ENCODE measurements around the gene MTRFR.

MTRFR gene

DNA sequence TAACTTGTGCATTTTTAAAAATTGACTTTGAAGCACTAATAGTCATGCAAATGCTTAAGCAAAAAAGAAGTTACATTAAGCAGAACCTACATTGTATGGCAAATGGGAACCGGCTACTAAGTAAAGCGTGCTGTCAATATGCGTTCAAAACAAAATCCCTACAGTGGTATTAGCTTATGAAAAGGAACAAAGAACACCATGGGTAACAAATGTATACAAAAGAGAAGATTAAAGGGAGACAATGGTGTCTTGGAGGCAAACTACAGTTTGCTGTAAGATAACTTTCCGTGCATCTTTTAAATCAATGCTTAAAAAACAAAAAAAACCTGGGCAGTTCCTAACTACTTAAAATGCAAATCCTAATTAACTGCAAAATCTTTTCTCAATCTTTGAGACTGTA lies 28.0 kb downstream of the MTRFR start:
- TF ChIP-seq, protein P1, sequence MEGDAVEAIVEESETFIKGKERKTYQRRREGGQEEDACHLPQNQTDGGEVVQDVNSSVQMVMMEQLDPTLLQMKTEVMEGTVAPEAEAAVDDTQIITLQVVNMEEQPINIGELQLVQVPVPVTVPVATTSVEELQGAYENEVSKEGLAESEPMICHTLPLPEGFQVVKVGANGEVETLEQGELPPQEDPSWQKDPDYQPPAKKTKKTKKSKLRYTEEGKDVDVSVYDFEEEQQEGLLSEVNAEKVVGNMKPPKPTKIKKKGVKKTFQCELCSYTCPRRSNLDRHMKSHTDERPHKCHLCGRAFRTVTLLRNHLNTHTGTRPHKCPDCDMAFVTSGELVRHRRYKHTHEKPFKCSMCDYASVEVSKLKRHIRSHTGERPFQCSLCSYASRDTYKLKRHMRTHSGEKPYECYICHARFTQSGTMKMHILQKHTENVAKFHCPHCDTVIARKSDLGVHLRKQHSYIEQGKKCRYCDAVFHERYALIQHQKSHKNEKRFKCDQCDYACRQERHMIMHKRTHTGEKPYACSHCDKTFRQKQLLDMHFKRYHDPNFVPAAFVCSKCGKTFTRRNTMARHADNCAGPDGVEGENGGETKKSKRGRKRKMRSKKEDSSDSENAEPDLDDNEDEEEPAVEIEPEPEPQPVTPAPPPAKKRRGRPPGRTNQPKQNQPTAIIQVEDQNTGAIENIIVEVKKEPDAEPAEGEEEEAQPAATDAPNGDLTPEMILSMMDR (conservative IDR thresholded peaks at IDR 0.05; ENCODE audit: low read depth, low read length), result no peak
- H3K4me3 ChIP-seq (ENCODE audit: low read length), result no peak overlapping the region
- DNase-seq (ENCODE audit: low read depth), result no peak

DNA sequence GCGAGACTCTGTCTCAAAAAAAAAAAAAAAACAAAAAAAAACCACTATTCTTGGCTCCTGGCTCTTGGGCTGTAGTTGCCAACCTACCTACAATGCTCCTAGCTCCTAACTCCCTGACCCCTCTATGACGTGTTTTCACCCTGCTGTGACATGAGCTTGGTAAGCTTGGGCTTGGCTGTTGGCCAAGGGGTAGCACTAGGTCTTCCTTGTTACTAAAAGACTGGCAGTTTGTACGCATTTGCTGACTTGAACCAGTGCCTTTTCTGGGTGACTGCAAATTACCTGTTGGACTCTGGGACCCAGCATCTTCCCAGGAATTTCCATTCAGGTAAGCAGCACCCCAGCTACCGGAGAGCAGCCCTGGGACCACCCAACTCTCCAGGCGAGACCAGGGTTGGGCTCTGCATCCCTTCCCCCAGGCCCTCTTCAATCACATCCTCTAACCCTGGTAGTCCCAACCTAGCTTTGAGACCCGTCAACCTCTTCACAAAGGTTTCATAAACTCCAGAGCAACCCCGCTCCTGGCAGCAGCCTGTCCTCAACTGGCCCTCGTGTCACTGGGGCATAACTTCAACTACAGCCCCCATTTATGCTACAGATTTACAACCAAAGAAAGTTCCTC lies 30.1 kb downstream of the MTRFR start:
- H3K4me3 ChIP-seq (ENCODE audit: low read length), result no peak overlapping the region
- DNase-seq (ENCODE audit: low read depth), result no peak
- TF ChIP-seq, protein P1 (conservative IDR thresholded peaks at IDR 0.05; ENCODE audit: low read depth, low read length), result no peak

DNA sequence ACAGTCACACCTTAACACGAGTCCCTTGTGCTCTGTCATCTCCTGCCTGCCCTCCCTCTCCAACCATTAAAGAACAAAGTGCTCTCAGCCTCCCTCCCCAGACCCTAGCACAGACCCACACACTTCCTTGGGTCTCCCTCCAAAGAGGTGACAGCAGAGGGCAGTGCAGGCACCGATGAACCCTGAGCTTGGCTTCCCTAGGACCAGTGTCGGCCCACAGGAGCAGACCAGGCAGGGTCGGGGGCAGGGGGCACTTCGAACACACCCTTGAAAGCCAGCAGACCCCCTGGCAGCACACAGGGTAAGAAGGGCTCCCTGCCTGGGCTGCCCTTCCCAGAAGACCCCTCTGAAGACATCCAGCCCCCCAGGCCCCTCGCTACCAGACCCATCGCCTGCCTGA lies 31.4 kb downstream of the MTRFR start:
- no peak overlapping the region for H3K4me3 ChIP-seq (ENCODE audit: low read length)
- no peak for DNase-seq (ENCODE audit: low read depth)
- TF ChIP-seq, protein P1 (conservative IDR thresholded peaks at IDR 0.05; ENCODE audit: low read depth, low read length), result peak; percentile 21

GRCh38 chr12:123265851-123266678 lies 32.8 kb downstream of the MTRFR start:
- no peak for DNase-seq (ENCODE audit: low read depth)
- no peak overlapping the region for H3K4me3 ChIP-seq (ENCODE audit: low read length)
- TF ChIP-seq, protein P1 (conservative IDR thresholded peaks at IDR 0.05; ENCODE audit: low read depth, low read length), result no peak

DNA sequence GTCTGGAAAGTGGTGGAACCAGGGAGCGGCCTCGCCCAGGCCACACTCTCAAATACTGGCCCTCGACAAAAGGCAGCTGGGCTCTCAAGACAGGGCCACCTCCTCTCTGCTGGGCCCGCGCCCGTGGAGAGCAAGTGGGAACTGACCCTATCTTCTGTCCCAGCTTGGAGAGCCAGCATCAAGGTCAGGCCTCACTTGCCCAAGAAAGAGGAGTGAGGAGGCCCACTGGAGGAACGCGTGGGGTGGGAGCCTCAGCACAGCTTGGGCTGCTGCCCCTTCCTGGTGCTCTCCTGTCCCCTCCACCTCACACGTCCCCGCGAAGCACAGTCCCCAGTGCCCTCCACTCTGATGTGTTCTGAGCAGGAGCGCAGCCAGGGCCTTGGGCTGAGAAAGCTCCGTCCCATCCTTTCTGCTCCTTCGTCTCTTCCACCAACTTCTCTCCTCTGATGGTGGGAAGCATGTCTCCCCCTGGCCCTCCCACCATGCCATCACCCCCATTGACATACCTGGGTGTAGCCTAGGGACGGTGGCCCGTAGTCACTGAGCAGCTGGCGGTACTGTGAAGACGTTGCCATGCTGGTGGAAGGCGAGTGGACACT lies 33.5 kb downstream of the MTRFR start:
- TF ChIP-seq, protein P1 (conservative IDR thresholded peaks at IDR 0.05; ENCODE audit: low read depth, low read length), result no peak
- H3K4me3 ChIP-seq (ENCODE audit: low read length), result no peak overlapping the region
- no peak for DNase-seq (ENCODE audit: low read depth)

DNA sequence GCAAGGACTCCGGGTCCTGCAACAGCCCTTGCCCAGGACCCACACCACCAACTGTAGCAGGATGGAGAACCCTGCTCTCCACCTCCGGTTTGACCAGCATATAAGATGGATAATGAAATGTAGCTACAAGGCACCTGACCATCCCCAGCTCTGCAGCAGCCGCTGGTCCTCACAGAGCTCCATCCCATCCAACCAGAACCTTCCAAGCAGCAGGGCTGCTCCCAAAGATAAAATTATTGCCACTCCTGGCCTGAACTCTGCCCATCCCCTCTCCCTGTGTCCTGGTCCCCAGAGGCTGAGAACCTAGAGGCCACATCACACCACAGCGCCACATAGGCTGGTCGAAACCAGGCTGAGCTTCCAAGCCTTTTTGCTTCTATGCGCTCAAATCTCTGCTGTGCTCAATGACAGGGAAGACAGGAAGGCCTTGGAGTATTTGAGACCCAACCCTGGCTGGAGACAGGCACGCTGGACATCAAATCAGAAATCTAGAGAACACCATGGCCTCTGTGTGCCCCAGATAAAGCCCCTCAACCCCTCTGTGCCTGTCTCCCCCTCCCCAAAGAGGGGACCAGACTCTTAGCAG lies 34.2 kb downstream of the MTRFR start:
- H3K4me3 ChIP-seq (ENCODE audit: low read length), result no peak overlapping the region

More for the DNA sequence above, 34.2 kb downstream of the MTRFR start:
- no peak for DNase-seq (ENCODE audit: low read depth)
- TF ChIP-seq, protein P1 (conservative IDR thresholded peaks at IDR 0.05; ENCODE audit: low read depth, low read length), result no peak

Measured in retinal pigment epithelial cell (primary cell).